ENCODE measurements around the gene AHDC1.

Gene AHDC1

GRCh38 chr1:27596986-27597385 is 7.0 kb downstream of the AHDC1 start:
- DNase-seq, result no peak

DNA sequence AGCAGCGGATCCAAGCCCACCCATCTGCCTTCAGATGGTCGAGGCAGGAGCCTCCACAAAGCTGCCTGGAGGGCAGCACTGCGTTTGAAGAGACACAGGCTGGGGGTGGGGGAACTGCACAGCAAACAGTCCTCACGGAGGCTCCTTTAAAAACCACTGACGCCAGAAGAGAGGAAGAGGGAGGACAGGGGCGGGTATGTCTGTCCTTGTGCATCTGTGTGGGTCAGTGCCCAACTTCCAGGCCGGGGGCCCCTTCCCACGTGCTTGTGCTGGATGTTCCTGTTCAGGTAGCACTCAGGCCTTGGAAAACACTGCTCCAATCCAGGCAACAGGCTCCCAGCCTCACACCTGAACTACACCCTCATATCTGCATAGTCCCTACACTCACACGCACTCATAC is 7.7 kb downstream of the AHDC1 start:
- DNase-seq, result no peak

- no peak for DNase-seq
These were observed 8.3 kb downstream of the AHDC1 start for GRCh38 chr1:27595597-27595996.

DNA sequence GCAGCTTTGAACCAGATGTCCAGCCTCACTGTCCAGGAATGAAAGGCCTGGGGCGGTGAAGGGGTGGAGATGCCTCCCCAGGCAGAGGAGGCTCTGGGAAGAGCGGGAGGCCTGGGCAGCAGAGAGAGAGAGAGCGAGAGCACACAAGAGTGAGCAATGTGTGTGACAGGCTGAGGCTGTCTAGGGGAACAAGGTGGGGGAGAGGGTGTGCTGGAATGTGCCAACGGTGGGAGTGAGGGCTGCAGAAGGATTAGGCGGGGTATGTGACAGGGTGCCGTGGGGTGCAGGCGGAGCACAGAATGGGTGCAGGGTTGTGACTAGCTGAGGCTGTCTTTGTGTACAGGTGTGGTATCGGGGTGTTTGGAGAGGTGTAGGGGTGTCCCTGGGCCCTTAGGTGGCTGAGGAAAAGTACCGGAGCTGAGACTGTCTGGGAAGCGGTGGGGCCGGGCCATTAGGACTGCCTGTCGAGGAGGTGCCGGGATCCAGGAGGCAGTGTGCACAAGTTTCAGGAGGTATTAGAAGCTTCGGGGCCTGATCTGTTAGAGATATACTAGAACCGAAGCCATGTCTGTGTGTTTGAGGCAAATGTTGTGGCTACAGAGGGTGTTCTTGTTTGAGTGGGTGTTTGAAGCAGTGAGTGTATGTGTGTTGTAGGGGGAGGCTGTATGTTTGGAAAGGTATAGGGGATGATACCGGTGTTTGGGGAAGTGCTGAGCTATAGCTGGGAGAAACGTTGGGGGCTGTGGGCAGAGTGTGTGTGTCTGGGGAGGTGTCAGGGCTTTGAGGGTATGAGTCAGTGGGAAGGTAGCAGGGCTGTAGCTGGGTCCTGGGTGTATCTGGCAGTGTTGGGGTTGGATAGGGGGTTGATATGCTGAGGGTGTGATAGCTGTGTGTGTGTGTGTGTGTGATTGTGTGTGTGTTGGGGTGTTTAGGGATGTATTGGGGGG is 9.1 kb downstream of the AHDC1 start:
- no peak for DNase-seq

- DNase-seq, result no peak
These were observed 10.0 kb downstream of the AHDC1 start for GRCh38 chr1:27593678-27594563.

DNA sequence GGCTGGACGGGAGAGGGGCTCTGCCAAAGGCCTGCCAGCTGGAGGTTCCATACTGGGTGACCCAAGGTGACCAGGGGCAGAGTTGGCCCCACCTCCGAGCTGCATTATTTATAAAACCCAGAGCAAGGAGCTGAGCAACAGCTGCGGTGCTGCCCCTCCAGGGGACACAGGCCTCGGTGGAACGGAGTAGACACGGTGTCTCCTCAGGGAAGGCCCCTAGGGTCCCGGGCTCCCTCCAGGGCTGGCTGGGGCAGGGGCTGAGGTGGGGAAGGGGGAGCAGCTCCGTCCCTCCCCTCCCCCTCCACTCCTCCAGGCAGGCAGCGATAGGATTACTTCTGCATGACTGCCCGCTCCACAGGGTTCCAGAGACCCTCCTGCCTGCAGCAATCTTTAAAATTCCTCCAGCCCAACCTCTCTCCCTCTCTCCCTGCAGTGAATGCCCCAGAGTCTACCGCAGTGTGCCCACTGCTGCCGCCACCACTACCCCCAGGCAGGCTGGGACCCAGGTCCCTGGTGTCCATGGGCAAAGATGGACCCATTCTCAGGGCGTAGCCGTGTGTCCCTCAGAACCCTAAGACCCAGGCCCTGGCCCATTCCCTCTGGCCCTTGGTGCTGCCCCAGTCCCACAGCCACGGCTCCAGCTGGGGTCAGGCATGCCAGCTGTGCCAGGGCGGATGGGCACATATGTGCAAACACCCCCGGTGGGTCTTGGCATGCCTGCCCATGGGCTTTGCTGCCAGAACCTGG is 10.8 kb downstream of the AHDC1 start:
- no peak for DNase-seq

DNA sequence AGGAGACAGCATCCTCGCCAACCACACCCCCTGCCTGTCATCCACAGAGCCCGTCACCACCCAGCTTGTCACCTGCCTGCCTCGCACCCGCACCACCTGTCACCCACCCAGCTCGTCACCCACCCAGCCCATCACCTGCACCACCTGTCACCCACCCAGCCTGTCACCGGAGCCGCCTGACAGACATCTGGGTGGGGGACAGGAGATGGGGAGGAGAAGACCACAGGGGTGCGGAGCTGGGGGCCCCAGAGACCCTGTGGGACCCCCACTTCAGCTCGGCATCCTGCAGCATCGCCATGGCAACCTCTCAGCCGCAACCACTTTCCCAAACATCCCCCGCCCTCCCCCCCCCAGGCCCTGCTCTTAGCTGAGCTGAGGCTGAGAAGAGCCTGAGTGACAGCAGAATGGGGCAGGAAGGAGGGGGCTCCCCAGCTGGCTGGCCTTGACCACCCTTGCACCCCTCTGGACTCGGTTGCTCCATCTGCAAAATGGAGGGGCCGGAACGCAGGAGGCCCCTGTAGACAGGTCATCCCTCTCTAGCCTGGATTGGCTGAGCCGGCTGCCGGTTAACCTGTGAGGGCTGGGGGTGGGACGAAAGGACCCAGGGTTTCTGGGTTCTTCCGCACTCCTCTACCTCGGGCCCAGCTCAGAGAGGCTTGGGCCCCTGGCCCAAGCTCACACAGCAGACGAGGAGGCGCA is 11.6 kb downstream of the AHDC1 start:
- no peak for DNase-seq

- DNase-seq, result no peak
These were observed 12.3 kb downstream of the AHDC1 start for GRCh38 chr1:27591622-27592021.

DNA sequence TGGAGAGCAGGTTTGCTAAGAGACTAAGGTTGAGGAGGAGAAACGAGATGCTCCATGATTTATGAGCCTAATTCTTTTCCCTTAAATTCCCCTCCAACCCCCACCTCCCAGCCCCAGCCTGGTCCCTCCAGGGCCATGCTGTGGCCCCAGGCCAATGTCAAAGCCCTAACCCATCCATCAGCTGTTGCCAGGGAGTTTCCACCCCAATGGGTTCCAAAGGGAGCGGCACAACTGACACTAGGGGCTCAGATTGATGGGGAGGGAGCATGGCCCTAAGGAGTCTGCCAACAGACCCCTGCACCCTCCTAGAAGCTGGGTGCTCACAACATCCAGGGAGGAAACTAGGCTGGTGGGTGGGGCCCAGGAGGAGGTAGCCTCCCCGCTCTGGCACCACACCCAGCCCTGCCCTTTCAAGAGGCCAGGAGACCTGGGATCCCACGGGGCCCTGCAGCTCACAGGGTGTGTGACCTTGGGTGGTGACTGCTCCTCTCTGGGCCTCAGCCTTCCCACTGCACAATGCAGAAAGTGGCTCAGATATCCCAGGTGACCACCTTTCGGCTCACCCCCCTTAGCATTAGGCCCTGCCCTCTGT is 12.9 kb downstream of the AHDC1 start:
- DNase-seq, result no peak

DNA sequence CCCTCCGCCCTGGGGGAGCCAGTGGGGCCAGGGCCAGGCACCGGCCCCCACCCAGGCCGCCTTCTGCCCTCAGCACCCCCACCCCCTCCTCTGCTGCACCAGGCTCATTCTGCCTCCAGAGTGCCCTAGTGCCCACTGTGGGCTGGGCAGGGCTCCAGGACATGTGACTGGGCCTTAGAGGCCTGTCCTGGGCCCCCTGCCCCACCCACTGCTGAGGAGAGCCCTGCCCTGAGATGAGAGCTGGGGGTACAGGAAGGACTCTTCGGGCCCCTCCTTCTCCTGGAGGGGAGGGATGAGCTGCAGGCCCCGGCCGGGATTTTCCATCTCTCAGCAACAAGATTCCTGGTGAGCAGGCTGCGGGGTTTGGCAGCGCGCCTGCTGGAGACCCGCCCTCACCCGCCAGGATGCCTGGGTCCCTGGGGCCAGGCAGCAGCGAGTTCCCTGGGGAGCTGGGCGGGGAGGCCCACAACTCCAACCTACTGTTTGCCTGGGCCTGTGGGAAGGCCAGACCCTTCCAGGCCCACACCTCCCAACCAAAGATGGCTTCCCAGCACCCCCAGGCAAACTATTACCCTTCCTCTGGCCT is 14.0 kb downstream of the AHDC1 start:
- no peak for DNase-seq

GRCh38 chr1:27589441-27589840 is 14.5 kb downstream of the AHDC1 start:
- DNase-seq, result no peak

DNA sequence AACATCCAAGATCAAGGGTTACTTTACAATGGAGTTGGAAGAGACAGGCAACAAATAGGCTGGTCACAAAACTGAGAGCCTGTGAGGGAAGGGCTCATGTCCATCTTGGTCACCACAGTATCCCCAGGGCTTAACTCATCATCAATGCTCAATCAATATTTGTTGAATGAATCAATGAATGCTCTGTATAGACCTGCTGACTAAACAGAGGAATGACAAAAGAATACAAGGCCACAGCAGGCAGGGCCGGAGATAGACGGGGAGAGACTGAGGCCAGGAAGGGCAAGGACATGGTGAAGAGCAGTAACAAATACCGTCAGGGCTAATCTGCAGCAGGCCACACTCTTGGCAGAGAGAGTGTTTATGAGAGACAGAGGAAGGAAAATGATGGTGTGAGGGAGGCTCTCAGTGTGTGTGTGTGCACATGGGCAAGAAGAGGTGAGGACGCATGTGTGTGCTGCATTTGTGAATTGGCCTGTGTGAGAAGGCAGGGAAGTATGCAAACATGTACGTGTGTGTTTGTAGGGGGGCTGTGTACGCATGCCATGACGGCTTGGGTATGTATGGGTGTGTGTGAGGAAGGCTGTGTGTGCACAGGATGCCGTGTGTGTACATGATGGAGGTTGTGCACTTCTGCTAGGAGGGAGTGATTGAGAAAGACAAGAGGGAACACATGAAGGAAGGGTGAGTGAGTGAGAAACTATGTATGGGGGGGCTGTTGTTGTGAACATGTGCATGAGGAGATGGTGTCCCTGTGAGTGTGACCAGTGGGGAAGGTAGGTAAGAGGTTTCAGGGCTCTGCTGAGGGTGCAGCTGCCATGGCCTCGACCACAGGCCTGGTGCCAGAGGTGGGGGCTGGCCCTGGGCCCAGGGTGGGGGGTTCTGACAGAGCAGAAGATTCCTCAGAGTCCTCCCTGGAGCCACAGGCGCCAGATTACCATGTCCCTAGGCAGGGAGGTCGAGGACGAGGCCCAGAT is 15.4 kb downstream of the AHDC1 start:
- no peak for DNase-seq

GRCh38 chr1:27585684-27586083 is 18.3 kb downstream of the AHDC1 start:
- no peak for DNase-seq

GRCh38 chr1:27584453-27584852 is 19.5 kb downstream of the AHDC1 start:
- no peak for DNase-seq

GRCh38 chr1:27583479-27583878 is 20.5 kb downstream of the AHDC1 start:
- DNase-seq, result no peak

DNA sequence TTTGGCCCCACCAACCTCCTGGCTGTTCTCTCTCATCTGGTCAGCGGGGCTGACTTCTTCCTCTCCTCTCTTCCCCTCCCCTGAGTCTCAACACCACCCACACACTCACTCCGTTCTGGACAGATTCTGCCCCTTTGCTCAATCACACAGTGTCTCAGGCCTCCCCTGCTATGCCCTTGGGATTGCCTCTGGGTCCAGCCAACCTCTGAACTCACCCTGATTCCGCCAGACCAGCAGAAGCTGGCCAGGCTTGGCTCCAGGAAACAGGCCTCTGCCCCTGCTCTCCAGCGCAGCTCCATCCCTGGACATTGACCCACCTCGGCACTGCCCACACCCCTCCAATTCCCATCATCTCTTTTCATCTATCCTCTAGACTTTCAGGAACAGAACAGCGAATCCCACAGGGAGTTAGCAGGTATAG is 22.1 kb downstream of the AHDC1 start:
- peak; percentile 18 to 29 for DNase-seq

GRCh38 chr1:27577504-27578188 is 26.3 kb downstream of the AHDC1 start:
- DNase-seq, result no peak

DNA sequence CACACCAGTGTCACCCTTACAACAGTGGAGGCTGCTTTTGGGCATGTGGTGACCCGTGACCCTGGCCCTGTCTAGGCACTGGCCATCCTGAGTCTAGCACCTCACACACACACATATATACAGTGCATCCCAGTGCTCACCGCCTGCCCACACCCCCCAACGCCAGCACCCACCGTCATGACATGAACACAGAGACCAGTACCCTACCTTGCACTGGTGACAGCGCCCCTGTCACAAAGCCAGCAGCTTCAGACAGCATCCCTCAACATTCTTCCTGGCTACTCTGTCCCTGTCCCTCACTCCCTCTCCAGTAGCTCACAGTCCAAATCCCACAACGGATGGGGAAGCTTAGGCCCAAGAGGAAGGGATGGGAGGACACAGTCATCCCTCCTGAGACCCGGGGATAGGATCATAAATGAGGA is 27.1 kb downstream of the AHDC1 start:
- no peak for DNase-seq

DNA sequence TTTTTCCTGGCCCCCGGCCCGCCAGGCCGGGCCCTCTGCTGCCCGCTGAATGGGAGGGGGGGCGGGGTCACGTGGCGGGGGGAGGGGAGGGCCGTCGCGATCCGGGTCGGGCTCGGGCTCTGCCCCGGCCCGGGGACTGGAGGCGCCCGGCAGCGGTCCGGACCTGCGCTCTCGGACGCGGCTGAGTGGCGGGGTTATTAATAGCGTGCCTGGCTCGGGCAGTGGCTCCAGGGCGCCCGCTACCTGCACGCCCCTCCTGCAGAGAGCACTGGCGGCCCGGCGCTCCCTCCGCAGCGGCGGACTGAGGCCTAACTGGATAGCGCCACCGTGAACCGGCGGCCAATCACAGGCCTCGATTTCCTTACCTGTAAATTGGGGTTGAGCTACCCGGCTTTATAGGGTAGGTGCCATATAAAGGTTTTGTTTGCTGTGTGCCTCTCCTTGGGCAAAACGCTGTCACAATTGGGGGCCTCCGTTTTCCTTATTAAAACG is 28.1 kb downstream of the AHDC1 start:
- DNase-seq, result no peak
